Measurements from ENCODE around the gene PPA2. TPM values are rescaled to one million over a fixed set of nuclear protein-coding genes. Genes with fewer than 3 reads are reported as not detected.

The PPA2 gene
- polyA plus RNA-seq, 1 donor from 2014 or later, result 151 TPM

- Histone ChIP-seq H3K9me2 (ENCODE audit: insufficient read depth, low read length) (no peaks in the 10 kb centered on the region), H3K36me3 (ENCODE audit: insufficient read depth, low read length) (peaks cover 12% of the 10 kb centered on the region), H4K20me1 (ENCODE audit: insufficient read depth) (no peaks in the 10 kb centered on the region), H3K27ac (ENCODE audit: low read length) (no peak overlapping the region), H3K9ac (ENCODE audit: low read length) (no peak overlapping the region), H3K27me3 (ENCODE audit: insufficient read depth, low read depth, low read length) (no peaks in the 10 kb centered on the region), H3K4me2 (ENCODE audit: low read length) (no peak overlapping the region), H2AFZ (ENCODE audit: low read depth, low read length) (no peak overlapping the region), H3K4me3 (ENCODE audit: low read length) (no peak overlapping the region), H3K79me2 (replicated peaks; ENCODE audit: insufficient read depth, low read length) (no peaks in the 10 kb centered on the region), H3F3A (ENCODE audit: insufficient read depth, low read length, poor library complexity, severe bottlenecking) (no peaks in the 10 kb centered on the region), H3K9me3 (ENCODE audit: low read length) (no peaks in the 10 kb centered on the region)
- TF ChIP-seq RAD21 (conservative IDR thresholded peaks at IDR 0.05) (no peak), EZH2 (IDR thresholded peaks at IDR 0.05; ENCODE audit: borderline replicate concordance, insufficient read depth, low read length, poor library complexity, severe bottlenecking) (no peak), TAF1 (IDR thresholded peaks at IDR 0.05; ENCODE audit: low read depth) (no peak)
Observed at GRCh38 chr4:105432438-105432837, 41.4 kb downstream of the PPA2 start.

GRCh38 chr4:105430811-105431210 is 43.1 kb downstream of the PPA2 start:
- Histone ChIP-seq H3K4me2 (ENCODE audit: low read length) (no peak overlapping the region), H3K27ac (ENCODE audit: low read length) (no peak overlapping the region), H3K36me3 (ENCODE audit: insufficient read depth, low read length) (peaks cover 12% of the 10 kb centered on the region), H2AFZ (ENCODE audit: low read depth, low read length) (no peak overlapping the region), H3K9me3 (ENCODE audit: low read length) (no peaks in the 10 kb centered on the region), H3K9me2 (ENCODE audit: insufficient read depth, low read length) (no peaks in the 10 kb centered on the region), H3K9ac (ENCODE audit: low read length) (no peak overlapping the region), H3K4me3 (ENCODE audit: low read length) (no peak overlapping the region), H3K27me3 (ENCODE audit: insufficient read depth, low read depth, low read length) (no peaks in the 10 kb centered on the region), H3F3A (ENCODE audit: insufficient read depth, low read length, poor library complexity, severe bottlenecking) (no peaks in the 10 kb centered on the region), H3K79me2 (replicated peaks; ENCODE audit: insufficient read depth, low read length) (no peaks in the 10 kb centered on the region), H4K20me1 (ENCODE audit: insufficient read depth) (no peaks in the 10 kb centered on the region)
- TF ChIP-seq EZH2 (IDR thresholded peaks at IDR 0.05; ENCODE audit: borderline replicate concordance, insufficient read depth, low read length, poor library complexity, severe bottlenecking) (no peak), EP300 (conservative IDR thresholded peaks at IDR 0.05; ENCODE audit: poor library complexity, severe bottlenecking) (no peak), RAD21 (conservative IDR thresholded peaks at IDR 0.05) (no peak), POLR2AphosphoS5 (IDR thresholded peaks at IDR 0.05) (no peak), SMC3 (conservative IDR thresholded peaks at IDR 0.05; ENCODE audit: poor library complexity) (no peak), MXI1 (conservative IDR thresholded peaks at IDR 0.05; ENCODE audit: poor library complexity, severe bottlenecking) (no peak), TAF1 (IDR thresholded peaks at IDR 0.05; ENCODE audit: low read depth) (no peak), REST (IDR thresholded peaks at IDR 0.05; ENCODE audit: borderline replicate concordance) (no peak)
- TF ChIP-seq, protein P1, sequence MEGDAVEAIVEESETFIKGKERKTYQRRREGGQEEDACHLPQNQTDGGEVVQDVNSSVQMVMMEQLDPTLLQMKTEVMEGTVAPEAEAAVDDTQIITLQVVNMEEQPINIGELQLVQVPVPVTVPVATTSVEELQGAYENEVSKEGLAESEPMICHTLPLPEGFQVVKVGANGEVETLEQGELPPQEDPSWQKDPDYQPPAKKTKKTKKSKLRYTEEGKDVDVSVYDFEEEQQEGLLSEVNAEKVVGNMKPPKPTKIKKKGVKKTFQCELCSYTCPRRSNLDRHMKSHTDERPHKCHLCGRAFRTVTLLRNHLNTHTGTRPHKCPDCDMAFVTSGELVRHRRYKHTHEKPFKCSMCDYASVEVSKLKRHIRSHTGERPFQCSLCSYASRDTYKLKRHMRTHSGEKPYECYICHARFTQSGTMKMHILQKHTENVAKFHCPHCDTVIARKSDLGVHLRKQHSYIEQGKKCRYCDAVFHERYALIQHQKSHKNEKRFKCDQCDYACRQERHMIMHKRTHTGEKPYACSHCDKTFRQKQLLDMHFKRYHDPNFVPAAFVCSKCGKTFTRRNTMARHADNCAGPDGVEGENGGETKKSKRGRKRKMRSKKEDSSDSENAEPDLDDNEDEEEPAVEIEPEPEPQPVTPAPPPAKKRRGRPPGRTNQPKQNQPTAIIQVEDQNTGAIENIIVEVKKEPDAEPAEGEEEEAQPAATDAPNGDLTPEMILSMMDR (IDR thresholded peaks at IDR 0.05; ENCODE audit: poor library complexity, severe bottlenecking), result no peak

Measured in neural cell (in vitro differentiated cells).